HG03460 (cell line): ENCODE results near the gene DSCAML1.
"Not testable (repeated sequence)": the region's sequence is repeated elsewhere in the genome, so short reads cannot be mapped to it uniquely, and the experiment has no call there.

ENCODE experiments used
- ATAC-seq: cut with Tn5 transposase; IDR thresholded peaks from one replicate; pipeline ENCODE4 v1.9.1; 2021; ENCODE audit not compliant: unreplicated experiment

The DSCAML1 gene

DNA sequence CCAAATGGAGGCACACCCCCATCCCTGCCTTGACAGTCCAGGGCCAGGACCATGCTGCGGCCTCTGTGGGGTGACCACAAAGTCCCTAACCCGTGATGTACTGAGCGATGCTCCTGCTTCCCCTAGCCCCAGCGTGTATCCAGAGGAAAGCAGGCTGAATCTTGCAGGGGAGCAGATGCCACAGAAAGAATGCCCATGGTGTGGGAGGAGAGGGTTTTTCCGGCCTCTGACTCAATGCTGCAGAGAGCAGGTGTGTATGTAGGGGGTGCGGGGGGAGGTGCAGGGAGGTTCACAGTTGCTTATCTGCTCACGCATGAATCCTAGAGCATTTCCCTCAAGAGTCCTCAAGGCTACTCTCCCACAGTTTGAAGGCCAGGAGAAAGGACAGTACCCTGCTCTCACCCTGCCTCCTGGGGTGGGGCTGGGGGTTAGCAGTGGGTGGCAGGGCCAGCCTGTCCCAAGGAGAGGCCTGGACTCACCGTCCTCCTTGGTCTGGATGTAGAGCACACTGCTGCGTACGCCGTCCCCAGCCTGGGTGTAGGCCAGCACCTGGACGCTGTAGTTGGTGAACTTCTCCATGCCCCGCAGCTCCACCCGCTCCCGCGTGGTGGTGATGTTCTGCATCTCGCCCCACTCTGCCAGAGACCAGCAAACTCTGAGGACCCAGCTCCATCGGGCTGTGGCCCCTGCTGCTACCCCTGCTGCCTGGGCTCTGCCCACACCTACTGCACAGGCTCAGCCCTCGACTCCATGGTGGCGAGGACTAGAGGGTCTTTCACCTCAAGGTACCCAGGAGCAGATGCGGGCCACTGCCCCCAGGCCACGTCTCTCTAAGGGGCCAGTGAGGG lies 338.5 kb downstream of the DSCAML1 start:
- ATAC-seq: no peak

DNA sequence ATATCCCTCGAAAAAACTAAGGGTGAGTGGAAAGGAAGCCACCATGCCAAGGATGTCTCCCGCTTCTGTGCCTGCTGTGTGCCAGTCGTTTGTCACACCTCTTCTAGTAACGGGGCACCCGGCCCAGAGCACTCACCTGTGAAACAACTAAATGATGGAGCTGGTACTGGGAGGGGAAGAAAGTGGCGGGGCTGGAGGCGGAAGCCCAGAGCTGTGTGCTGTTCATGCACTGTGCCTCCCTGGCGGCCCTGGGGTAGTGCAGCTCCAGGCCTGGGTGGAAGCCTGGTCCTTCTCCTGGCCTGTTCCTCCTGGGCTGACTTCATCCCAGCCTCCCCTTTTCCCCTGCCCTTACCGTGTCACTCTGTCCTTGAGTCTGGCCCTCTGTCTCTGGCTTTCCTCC lies 339.2 kb downstream of the DSCAML1 start:
- ATAC-seq: no peak

DNA sequence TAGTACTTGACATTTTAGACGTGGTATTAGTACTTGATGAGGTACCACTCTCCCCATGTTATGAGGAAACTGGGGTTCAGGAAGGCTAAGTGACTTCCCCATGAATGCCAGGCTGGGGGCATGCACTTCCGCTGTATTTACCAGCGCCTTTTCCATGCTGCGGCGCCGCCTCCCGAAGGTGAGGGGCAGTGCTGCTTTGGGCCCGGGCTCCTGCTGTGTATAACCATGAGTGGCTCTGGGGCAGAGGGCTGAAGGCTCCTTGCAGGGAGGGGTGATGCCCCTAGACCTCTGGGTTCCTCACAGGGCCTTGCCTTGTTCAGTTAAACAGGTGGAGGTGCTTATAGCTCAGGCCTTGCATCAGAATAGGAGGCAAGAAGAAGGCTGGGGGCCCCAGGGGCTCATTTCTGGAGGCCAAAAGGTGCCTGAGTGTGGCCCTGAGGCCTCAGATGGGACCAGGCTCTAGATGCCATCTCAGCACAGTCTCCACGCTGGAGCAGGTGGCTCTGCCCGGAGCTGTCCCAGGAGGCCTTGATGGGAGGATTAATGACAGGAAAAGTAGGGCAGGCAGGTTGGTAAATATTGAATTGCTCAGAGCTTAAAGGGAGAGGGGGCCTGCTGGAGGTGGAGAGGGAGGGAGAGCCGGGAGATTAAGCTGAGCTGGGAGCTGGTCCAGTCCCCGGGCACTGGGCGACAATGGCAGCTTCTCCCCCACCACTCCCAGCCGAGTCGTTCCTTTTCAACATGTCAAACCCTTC lies 339.8 kb downstream of the DSCAML1 start:
- no peak for ATAC-seq

DNA sequence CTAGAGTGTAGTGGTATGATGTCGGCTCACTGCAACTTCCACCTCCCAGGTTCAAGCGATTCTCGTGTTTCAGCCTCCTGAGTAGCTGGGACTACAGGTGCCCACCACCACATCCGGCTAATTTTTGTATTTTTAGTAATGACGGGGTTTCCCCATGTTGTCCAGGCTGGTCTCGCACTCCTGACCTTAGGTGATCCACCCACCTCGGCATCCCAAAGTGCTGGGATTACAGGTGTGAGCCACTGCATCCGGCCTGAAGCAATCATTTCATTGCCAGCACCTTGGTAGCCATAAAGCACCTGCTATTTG lies 340.3 kb downstream of the DSCAML1 start:
- ATAC-seq: not testable (repeated sequence)

DNA sequence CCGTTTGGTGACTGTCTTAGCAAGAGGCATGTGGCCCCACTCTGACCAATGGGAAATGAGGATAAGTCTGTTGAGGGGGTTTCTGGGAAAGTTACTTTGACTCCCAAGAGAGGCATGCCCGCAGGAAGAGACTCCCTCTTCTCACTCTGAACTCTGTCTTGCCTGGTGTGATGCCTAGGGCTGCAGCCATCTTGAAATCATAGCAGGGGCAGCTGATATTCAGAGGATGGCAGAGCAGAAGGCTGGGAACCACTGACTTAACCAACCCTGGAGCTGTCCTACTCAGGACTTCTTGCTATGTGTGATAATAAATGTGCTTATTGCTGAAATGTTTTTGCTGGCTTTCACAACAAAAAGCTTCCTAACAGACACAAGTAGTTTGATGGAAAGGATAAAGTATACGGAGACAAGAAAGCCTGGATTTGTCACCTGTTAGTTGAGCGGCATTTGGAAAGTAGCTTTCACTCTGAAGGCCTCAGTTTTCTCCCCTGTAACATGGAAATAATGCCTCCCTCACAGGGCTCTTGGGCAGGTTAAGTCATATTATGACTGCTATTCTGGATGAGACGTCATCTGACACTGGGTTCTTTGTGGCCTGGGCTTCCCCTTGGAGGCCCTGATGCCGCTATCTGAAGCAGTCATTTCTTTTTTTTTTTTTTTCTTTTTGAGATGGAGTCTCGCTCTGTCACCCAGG lies 340.8 kb downstream of the DSCAML1 start:
- ATAC-seq: peak; percentile 74

DNA sequence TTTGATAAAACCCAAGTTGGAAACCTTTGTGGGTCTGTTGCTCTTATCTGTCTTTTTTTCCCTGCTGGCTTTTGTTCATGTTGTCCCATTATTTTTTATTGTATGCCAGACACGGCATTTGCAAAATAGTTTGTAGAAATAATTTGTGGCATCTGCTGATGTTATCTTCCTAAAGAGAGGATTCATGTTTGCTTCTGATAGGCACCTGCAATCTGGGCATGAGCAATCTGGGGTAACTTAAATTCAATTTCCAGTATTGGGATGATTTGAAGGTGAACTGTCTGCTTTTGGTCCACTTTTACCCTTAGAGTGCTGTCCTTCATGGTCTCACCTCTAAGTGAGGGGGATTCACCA lies 342.5 kb downstream of the DSCAML1 start:
- no peak for ATAC-seq

DNA sequence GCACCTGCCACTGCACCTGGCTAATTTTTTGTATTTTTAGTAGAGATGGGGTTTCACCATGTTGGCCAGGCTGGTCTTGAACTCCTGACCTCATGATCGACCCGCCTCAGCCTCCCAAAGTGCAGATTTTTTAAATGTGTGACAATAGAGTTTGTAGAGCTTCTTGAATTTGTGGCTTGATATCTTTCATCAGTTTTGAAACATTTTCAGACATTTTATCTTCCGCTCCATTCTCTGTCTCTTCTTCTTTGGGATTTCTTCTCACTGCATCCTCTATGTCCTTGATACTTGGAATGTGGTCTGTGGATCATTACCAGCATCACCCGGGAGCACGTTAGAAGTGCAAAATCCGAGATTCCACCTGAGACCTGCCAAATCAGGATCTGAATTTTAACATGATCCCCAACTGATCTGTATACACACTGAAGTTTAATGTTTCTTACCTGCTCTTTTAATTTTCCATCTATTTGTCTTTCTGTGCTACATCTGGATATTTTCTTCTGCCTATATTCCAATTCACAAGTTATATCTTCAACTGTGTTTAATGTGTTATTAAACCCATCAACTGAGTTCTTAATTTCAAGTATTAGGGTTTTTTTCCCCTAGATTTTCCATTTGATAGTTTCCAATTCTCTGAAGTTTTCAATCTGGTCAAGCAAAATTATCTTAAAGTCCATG lies 343.0 kb downstream of the DSCAML1 start:
- no peak for ATAC-seq

DNA sequence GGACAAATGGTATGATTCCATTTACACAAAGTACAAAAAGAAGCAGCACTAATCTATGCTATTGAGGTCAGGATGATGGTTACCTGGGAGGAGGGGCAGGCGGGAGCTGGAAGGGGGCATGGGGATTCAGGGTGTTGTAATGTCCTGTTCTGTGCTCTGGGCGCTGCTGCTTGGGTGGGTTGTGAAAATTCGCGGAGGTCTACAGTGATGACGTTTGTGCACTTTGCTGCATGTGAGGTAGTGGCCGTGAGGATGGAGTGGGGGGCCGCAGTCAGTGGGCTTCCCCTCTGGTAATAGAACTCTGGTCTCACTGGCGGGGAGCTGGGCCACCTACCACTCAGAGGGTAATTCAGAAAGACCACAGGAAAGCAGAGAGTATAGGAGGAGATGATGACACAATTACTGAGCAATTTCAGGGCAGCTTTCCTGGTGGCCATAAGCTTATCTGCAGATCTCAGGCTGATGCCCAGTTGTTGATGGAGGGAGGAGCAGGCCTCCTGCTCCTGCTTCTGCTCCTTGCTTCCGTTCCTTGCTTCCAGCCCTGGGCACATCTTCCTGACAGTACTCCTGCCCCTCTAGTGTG lies 347.8 kb downstream of the DSCAML1 start:
- ATAC-seq: no peak

DNA sequence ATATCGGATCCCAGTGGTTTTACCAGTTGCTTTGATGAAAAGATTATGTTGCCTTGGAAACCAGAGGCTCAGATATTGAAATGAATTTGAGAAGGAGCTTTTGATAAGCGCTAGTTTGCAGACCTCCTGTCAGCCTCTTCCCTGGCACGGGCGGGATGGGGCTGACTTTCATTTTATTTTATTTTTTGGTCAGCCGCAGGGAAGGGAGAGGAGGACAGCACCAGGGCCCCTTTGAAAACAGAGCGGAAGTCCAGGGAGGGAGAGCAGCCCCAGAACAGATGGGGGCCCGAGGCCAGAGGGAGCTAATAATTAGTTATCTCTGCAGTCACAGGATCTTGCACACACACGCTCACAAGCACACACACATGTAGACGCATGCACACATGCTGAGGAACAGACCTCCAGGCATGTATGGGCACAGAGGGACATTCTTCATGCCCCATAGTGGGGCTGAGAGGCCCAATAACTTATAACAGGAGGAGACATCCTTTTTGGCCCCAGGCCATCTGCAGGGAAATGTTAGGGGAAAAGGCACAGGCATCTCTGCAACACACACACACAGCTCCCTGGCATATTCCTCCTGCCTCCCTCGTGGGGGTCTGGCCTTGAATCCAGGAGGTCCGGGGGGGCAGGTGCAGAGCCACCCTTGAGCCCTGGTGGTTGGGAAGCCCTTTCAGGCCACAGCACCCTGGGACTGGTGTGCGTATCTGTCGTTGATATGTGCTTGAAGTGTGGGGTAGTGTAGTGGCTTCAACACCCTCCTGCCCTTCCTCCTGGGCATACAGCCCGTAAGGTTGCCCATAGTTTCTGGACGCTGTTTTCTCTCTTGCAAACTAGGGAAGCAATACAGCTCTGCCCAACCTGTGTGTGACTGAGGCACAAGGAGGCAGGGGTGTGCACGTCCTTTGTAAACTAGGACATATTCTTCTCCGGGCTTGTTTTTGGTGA lies 352.0 kb downstream of the DSCAML1 start:
- ATAC-seq: no peak

DNA sequence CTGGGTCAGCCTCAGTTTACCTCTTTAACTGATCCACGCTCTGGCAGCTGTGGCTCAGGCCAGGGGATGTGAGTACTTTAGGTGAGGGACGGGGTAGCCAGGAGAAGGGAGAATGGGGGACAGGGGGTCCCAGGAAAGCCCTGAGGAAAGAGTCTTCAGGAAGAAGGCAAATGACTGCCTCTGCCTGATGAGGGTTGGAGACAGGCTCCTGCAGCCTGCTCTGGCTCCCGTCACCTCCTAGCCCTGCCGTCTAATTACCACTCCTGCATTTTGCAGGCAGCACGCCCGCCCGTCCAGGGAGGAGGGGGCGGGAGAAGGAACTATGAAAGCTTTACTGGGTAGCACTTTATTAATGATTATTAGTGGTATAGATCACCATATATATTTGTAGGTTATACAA lies 352.8 kb downstream of the DSCAML1 start:
- no peak for ATAC-seq

DNA sequence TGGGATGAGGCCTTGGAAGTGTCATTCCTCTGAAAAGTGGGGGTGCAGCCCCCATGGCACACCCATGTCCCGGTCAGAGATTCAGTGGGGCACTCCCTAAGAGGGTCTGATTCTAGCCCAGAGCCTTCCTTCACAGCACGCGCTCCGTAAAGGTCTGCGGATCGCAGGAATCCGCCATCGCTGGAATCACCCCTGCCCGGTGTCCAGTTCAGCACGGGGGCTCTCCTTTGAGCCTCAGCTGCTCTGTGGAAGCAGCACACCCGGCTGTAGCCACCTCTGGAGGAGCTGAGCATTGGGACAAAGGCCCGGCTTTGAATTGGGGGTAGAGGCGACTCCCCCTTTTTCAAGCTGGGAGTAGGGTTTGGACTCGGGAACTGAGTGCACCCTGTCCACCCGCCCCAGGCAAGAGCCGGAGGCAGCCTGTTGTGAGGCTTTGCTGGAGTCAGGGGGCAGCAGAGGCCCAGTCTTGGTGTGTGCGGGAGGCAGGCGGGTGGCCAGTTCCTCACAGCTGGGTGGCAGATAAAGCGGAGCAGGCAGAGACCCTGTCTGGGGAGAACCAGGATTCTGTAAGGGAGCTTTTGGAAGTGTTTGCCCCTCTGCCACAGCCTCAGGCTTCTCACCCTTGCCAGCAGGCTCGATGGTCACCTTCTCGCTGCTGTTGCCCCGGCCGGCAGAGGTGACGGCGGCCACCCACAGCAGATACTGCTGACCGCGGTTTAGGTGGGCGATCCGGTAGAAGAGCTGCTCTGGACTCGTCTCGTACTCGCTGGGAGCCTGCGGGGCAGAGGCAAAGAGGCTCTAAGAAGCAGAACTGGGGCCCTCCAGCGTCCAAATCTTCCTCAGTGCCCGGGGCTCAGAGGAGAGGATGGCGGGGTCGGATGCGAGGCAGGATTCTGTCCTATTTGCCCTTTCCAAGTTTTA lies 353.5 kb downstream of the DSCAML1 start:
- no peak for ATAC-seq

DNA sequence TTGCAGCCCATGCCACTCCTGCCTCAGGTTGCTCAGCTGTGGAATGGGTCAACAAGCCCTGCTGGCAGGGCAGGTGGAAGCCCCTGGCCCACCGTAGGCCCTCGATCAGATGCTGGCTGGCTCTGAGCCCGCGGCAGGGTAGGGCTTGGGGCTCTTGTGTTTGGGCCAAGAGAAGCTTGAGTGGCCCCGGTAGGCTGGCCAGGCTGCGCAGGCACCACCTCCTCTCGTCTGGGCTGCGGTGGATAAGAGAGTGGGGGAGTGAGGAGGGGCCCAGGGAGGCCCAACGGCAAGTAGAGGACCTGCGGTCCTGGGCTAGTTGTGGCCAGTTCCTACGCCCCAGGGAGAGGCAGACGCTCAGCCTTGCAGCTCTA lies 354.2 kb downstream of the DSCAML1 start:
- no peak for ATAC-seq

DNA sequence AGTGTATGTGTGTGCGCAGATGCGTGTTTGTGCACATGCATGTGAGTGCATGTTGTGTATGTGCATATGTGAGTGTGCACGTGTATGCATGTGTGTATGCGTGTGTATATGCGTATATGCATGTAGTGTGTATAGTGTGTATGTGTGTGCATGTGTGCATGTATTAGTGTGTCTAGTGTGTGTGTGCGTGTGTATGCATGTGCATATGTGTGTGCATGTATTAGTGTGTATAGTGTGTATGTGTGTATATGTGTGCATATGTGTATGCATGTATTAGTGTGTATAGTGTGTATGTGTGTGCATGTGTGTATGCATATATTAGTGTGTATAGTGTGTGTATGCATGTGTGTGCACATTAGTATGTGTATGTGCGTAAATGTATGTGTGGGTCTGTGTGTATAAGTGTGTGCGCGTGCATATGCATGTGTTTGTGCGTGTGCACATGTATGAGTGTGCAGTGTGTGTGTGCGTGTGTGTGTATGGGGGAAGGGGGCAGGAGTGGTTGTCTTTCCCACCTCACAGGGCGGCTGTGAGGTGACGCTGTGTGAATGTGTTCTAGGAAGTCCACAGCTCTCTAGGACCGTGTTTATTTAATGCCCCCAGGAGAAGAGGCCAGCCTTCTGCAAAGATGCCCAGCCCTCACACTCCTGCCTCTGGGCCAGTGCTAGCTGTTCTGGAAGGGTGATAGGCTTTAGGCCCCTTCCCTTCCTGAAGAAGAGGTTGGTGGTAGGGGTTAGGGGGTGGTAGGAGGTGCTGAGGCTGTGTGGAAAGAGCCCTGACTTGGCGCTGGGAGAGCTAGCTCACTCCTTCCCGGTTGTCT lies 354.8 kb downstream of the DSCAML1 start:
- ATAC-seq: no peak

DNA sequence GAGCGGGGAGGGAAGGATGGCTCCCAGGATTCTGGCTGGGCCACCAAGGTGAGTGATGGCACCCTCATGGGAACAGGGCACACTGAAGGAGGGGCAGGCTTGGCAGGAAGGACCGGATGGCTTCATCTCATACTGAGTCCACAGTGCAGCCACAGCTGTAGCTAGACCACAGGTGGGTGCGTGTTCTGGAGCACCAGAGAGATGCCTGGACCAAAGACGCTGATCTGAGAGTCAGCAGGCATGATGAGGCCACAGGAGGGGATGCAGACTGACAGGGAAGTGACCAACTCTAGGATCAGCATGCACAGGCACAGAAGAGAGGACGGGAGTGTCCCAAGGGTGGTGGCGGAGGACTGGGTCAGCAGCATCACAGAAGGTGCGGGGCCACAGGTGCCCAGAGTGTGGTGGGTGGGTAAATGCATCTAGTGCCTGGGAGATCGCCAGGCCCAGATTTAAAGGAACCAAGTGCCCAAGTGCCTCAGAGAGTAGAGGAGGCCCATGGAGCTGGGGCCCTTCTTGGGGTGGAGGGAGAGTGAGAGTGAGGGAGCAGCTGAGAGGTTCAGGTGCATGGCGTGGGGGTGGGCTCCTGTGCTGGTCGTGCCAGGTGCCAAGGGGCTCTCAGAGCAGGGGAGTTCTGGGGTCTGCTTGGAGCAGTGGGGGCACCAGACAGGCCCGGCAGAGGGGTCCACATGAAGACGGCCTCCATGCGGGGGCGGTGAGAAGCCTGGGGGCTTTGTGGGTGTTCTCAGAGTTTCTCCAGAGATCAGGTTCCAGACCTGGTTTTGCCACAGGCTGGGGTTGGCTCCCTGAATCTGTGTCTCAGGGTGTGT lies 355.7 kb downstream of the DSCAML1 start:
- no peak for ATAC-seq

DNA sequence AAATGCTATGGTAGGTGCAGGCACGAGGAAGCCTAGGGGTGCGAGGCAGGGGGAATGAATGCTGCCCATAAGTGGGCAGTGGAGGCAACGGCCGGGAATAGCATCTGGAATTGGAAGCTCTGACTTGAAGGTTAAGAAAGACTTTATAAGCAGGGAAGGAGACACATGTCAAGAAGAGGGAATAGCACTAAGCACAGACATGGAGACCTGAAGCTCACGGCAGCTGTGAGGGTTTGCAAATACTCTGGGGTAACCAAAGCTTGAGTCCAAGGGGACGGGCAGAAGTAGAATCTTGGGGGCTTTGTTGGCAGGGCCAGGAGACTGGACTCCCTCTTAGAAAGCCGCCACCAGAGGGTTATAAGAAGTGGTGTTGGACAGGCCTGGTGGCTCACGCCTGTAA lies 356.8 kb downstream of the DSCAML1 start:
- no peak for ATAC-seq

DNA sequence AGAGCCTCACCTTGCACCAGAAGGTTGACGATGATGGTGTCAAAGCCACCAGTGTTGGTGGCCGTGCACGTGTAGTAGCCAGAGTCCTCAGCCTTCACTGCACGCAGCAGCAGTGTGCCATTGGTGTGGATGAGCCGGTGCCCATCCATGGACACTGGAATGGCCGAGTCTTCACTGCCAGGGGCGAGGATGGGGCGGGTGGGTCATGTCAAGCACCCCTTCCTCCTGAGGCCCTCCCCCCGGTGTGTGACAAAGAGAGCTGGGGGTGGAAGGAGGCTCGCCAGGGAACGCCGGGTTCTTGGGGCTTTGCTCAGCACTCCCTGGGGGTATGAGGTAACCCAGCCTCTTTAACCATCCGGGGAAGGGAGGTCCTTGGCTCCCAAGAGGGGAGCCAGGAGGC lies 357.8 kb downstream of the DSCAML1 start:
- no peak for ATAC-seq

DNA sequence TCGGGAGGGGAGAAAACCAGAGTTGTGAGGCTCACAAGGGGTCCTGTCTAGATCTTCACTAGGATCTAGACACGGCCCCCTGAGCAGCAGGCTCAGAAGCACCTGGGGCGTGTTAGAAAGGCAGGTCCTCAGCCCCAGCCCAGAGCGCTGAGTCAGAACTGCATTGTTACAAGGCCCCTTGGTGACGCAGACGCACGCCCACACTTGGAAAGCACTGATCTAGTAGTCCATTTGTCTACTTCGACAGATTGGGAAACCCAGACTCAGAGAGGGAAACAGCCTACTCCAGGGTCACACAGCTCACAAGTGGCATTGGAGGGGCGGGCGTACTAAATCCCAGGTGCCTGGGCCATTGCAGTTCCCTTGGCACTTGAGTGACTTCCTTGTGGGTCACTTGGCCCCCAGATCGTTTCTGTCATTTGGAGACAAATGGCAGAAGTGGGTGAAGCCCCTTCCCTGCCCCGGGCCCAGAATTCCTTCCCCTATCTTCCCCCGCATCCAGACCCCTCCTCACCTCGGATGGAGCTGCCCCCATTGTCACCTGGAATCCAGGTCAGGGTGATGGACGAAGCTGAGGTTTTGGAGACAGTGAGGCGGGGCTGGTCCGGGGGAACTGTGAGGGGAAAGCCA lies 358.5 kb downstream of the DSCAML1 start:
- ATAC-seq: no peak
